HCT116 (cell line): ENCODE measurements around the gene HSPA12A. TPM values are rescaled to one million over a fixed set of nuclear protein-coding genes. Genes with fewer than 3 reads are reported as not detected.

Experiments used
- ATAC-seq: fragments of 200-7000 bp; cut with Tn5 transposase; 2 replicates; pipeline ENCODE4 v1.9.1; 2020; ENCODE audit warnings: mild to moderate bottlenecking, moderate library complexity
- BruUV-seq: library from RNA; stranded (reverse); fragments of 400-500 nt; replicated peaks from 2 replicates; lab custom pipeline; 2021; lab: Mats Ljungman, UMichigan
- CTCF ChIA-PET: fragments of 300-600 bp; sonication (Branson Sonifier 250); formaldehyde crosslinking; loops from one replicate; lab custom pipeline; 2021; ENCODE audit warnings: antibody characterized with exemption; lab: Charles Lee
- POLR2A ChIA-PET: fragments of 300-600, 350-600 bp; sonication (Branson Sonifier 250); formaldehyde crosslinking; loops from one replicate; lab custom pipeline; 2021; ENCODE audit warnings: antibody characterized with exemption; lab: Charles Lee
- RAD21 ChIA-PET, 2 experiments: fragments of 300-600 bp; sonication (Branson Sonifier 250); formaldehyde crosslinking; loops; one replicate each; lab custom pipeline; 2023; ENCODE audit warnings: low total read pairs in 2 of 2; ENCODE audit not compliant: uncharacterized antibody in 2 of 2, unreplicated experiment in 2 of 2, low non-redundant PET in 1 of 2; lab: Charles Lee
- DNase-seq: peaks from one replicate; pipeline ENCODE4 v3.0.0-alpha.2; 2010; ENCODE audit warnings: low read depth, low spot score
- H2AFZ ChIP-seq: fragments of 200-600 bp; shearing (Covaris generic), sonication (generic); 2 replicates; pipeline ENCODE4 v1.6.1; 2017; ENCODE audit warnings: low read depth, mixed run types, mixed read lengths, antibody characterized with exemption, low read length; ENCODE audit not compliant: poor library complexity, severe bottlenecking
- H3K27ac ChIP-seq: 2 replicates; pipeline ENCODE4 v1.5.1; 2012; ENCODE audit warnings: low read depth, low read length
- H3K27me3 ChIP-seq: fragments of 200-600 bp; sonication (generic); 2 replicates; pipeline ENCODE4 v1.6.1; 2016; ENCODE audit warnings: mixed run types, low read length, mixed read lengths; ENCODE audit not compliant: insufficient read depth
- H3K36me3 ChIP-seq, 2 experiments: fragments of 200-500 bp in 1 of 2; fragments of 200-600 bp in 1 of 2; sonication (Bioruptor generic) in 1 of 2; sonication (generic) in 1 of 2; 2 replicates each; pipeline versions ENCODE4 v1.5.1 to v1.6.1; 2014 to 2016; ENCODE audit warnings: low read length in 2 of 2, inconsistent platforms in 1 of 2, mixed read lengths in 1 of 2, mixed run types in 1 of 2; ENCODE audit not compliant: insufficient read depth in 2 of 2, control insufficient read depth in 1 of 2
- H3K4me1 ChIP-seq, 2 experiments: fragments of 200-600 bp in 1 of 2; sonication (generic) in 1 of 2; 2 replicates each; pipeline versions ENCODE4 v1.5.1 to v1.6.1; 2012 to 2017; ENCODE audit warnings: low read length in 2 of 2, inconsistent platforms in 1 of 2, mild to moderate bottlenecking in 1 of 2, mixed read lengths in 1 of 2, mixed run types in 1 of 2, moderate library complexity in 1 of 2; ENCODE audit not compliant: insufficient read depth in 2 of 2, control insufficient read depth in 1 of 2
- H3K4me2 ChIP-seq: fragments of 200-600 bp; sonication (generic); 2 replicates; pipeline ENCODE4 v1.6.1; 2017; ENCODE audit warnings: mixed run types, low read length, mixed read lengths
- H3K4me3 ChIP-seq, 2 experiments: fragments of 200-600 bp in 1 of 2; sonication (generic) in 1 of 2; replicated peaks in 1 of 2; 2 replicates each; pipeline ENCODE4 v1.5.1; 2011 to 2016; ENCODE audit warnings: low read length in 2 of 2, control low read depth in 1 of 2, low read depth in 1 of 2, mild to moderate bottlenecking in 1 of 2, mixed read lengths in 1 of 2, mixed run types in 1 of 2
- H3K79me2 ChIP-seq: fragments of 200-600 bp; sonication (generic); 2 replicates; pipeline ENCODE4 v1.6.1; 2017; ENCODE audit warnings: mild to moderate bottlenecking, mixed run types, low read length, moderate library complexity, mixed read lengths; ENCODE audit not compliant: insufficient read depth
- H3K9ac ChIP-seq: fragments of 200-600 bp; sonication (generic); 2 replicates; pipeline ENCODE4 v1.6.1; 2016; ENCODE audit warnings: low read length, mixed read lengths
- H3K9me2 ChIP-seq: fragments of 200-600 bp; sonication (generic), shearing (Covaris generic); 2 replicates; pipeline ENCODE4 v1.6.1; 2017; ENCODE audit warnings: mixed run types, mild to moderate bottlenecking, moderate library complexity; ENCODE audit not compliant: insufficient read depth
- H3K9me3 ChIP-seq, 2 experiments: fragments of 200-500 bp in 1 of 2; fragments of 200-600 bp in 1 of 2; sonication (Bioruptor generic) in 1 of 2; sonication (generic) in 1 of 2; 2 replicates each; pipeline ENCODE4 v1.6.1; 2014 to 2017; ENCODE audit warnings: low read length in 2 of 2, mixed read lengths in 2 of 2, inconsistent platforms in 1 of 2, low read depth in 1 of 2, mild to moderate bottlenecking in 1 of 2, mixed run types in 1 of 2, moderate library complexity in 1 of 2; ENCODE audit not compliant: control insufficient read depth in 1 of 2, insufficient read depth in 1 of 2
- H4K20me1 ChIP-seq: fragments of 200-600 bp; sonication (generic), shearing (Covaris generic); 2 replicates; pipeline ENCODE4 v1.6.1; 2017; ENCODE audit warnings: mixed run types, mild to moderate bottlenecking, moderate library complexity; ENCODE audit not compliant: insufficient read depth
- CEBPB ChIP-seq: IDR thresholded peaks from 2 replicates; pipeline ENCODE4 v1.6.1; 2012; ENCODE audit warnings: low read depth
- POLR2A ChIP-seq: IDR thresholded peaks from 2 replicates; pipeline ENCODE4 v1.7.0; 2011; ENCODE audit warnings: borderline replicate concordance; ENCODE audit not compliant: insufficient read depth, insufficient read length; ENCODE audit errors: extremely low read depth
- POLR2AphosphoS5 ChIP-seq: IDR thresholded peaks from 2 replicates; pipeline ENCODE4 v1.6.1; 2011; ENCODE audit warnings: mild to moderate bottlenecking, low read depth, low read length, moderate library complexity
- REST ChIP-seq: IDR thresholded peaks from 2 replicates; pipeline ENCODE4 v1.6.1; 2012; ENCODE audit warnings: low read depth
- SP1 ChIP-seq: IDR thresholded peaks from 2 replicates; pipeline ENCODE4 v1.6.1; 2012; ENCODE audit warnings: low read depth
- TCF7L2 ChIP-seq: IDR thresholded peaks from 2 replicates; pipeline ENCODE4 v1.7.0; 2011; ENCODE audit warnings: borderline replicate concordance, inconsistent platforms; ENCODE audit not compliant: insufficient read depth, insufficient read length; ENCODE audit errors: extremely low read depth
- YY1 ChIP-seq: IDR thresholded peaks from 2 replicates; pipeline ENCODE4 v1.6.1; 2011; ENCODE audit warnings: low read length, low read depth, moderate library complexity, mild to moderate bottlenecking; ENCODE audit not compliant: insufficient replicate concordance; ENCODE audit errors: extremely low read depth
- intact Hi-C: fragments of 100-400 bp; cut with micrococcal nuclease; formaldehyde crosslinking; loops from 2 replicates; pipeline ENCODE4 v1.10.0; 2022
- total RNA-seq: library from RNA; stranded (reverse); gene quantifications from one replicate; pipeline ENCODE4 v1.2.1, GENCODE V29; 2021; ENCODE audit not compliant: unreplicated experiment

The HSPA12A gene
- total RNA-seq, 1 experiment from 2014 or later = 19.8 TPM

GRCh38 chr10:116676118-116676517 lies 66.2 kb downstream of the HSPA12A start:
- H3K9ac ChIP-seq = no peak overlapping the region
- H3K4me1 ChIP-seq = 0 out of 4 replicates have a peak, but pooled peaks cover 0 to 6% of the 10 kb centered on the region in 2 experiments
- no peaks in the 10 kb centered on the region for H4K20me1 ChIP-seq
- ChIA-PET RAD21 (no interaction called here), POLR2A (no interaction called here), CTCF (no interaction called here)
- no peaks in the 10 kb centered on the region for H3K79me2 ChIP-seq
- H3K27me3 ChIP-seq = no peaks in the 10 kb centered on the region
- DNase-seq = no peak
- no peak overlapping the region for H3K4me2 ChIP-seq
- no peaks in the 10 kb centered on the region for H3K9me2 ChIP-seq
- BruUV-seq = no TSS peak
- no peaks in the 10 kb centered on the region for H3K9me3 ChIP-seq
- TF ChIP-seq POLR2A (no peak), YY1 (no peak), POLR2AphosphoS5 (no peak), SP1 (no peak), CEBPB (no peak), TCF7L2 (no peak)
- intact Hi-C loops = no loop called here
- ATAC-seq = no peak
- H3K36me3 ChIP-seq = no peaks in the 10 kb centered on the region
- H2AFZ ChIP-seq = no peak overlapping the region
- H3K4me3 ChIP-seq = no peak overlapping the region
- no peak overlapping the region for H3K27ac ChIP-seq

GRCh38 chr10:116674901-116675423 lies 67.4 kb downstream of the HSPA12A start:
- no peak overlapping the region for H3K4me3 ChIP-seq
- intact Hi-C loops = no loop called here
- DNase-seq (no peak), ATAC-seq (no peak)
- no peaks in the 10 kb centered on the region for H3K36me3 ChIP-seq
- H3K27me3 ChIP-seq = no peaks in the 10 kb centered on the region
- H3K4me1 ChIP-seq = peaks cover 0 to 12% of the 10 kb centered on the region in 2 experiments; a peak in 1 of 4 replicates
- no peaks in the 10 kb centered on the region for H3K9me2 ChIP-seq
- no peak overlapping the region for H3K27ac ChIP-seq
- no peaks in the 10 kb centered on the region for H4K20me1 ChIP-seq
- CTCF ChIA-PET = no interaction called here
- RAD21 ChIA-PET = no interaction called here
- H3K79me2 ChIP-seq = no peaks in the 10 kb centered on the region
- no peak for TF ChIP-seq REST
- no peaks in the 10 kb centered on the region for H3K9me3 ChIP-seq
- no peak overlapping the region for H3K4me2 ChIP-seq
- POLR2A ChIA-PET = no interaction called here
- no TSS peak for BruUV-seq
- no peak overlapping the region for H2AFZ ChIP-seq
- no peak overlapping the region for H3K9ac ChIP-seq
